Hepatocyte (in vitro differentiated cells): ENCODE data around the gene JARID2. TPM values are rescaled to one million over a fixed set of nuclear protein-coding genes. Genes with fewer than 3 reads are reported as not detected.
A peak's percentile ranks its signal among the peaks of the same experiment; 100 is the strongest.
"Not testable (repeated sequence)": the region's sequence is repeated elsewhere in the genome, so short reads cannot be mapped to it uniquely, and the experiment has no call there.

Experiments used
- DNase-seq: peaks from one replicate; pipeline ENCODE4 v3.0.0-alpha.2; 2016; ENCODE audit warnings: low spot score
- H2AFZ ChIP-seq: fragments of 200-600 bp; sonication (generic); 2 replicates; pipeline ENCODE4 v1.6.0; 2016; ENCODE audit warnings: antibody characterized with exemption, mild to moderate bottlenecking
- H3K27ac ChIP-seq: fragments of 200-600 bp; sonication (generic); 2 replicates; pipeline ENCODE4 v1.5.1; 2016; ENCODE audit warnings: mild to moderate bottlenecking
- H3K27me3 ChIP-seq: fragments of 200-600 bp; sonication (generic); 2 replicates; pipeline ENCODE4 v1.6.1; 2016
- H3K36me3 ChIP-seq: fragments of 200-600 bp; sonication (generic); replicated peaks from 2 replicates; pipeline ENCODE4 v1.5.1; 2016; ENCODE audit warnings: low read depth; ENCODE audit not compliant: insufficient read depth
- H3K4me1 ChIP-seq: fragments of 200-600 bp; sonication (generic); 2 replicates; pipeline ENCODE4 v1.5.1; 2016; ENCODE audit warnings: mild to moderate bottlenecking, moderate library complexity; ENCODE audit not compliant: insufficient read depth
- H3K4me2 ChIP-seq: fragments of 200-600 bp; sonication (generic); 2 replicates; pipeline ENCODE4 v1.6.0; 2016
- H3K4me3 ChIP-seq: fragments of 200-600 bp; sonication (generic); 2 replicates; pipeline ENCODE4 v1.5.1; 2016; ENCODE audit warnings: mild to moderate bottlenecking
- H3K79me2 ChIP-seq: fragments of 200-600 bp; sonication (generic); 2 replicates; pipeline ENCODE4 v1.6.0; 2017; ENCODE audit warnings: mild to moderate bottlenecking
- H3K9me2 ChIP-seq: fragments of 200-600 bp; sonication (generic); replicated peaks from 2 replicates; pipeline ENCODE4 v1.6.0; 2017; ENCODE audit warnings: mild to moderate bottlenecking; ENCODE audit not compliant: insufficient read depth
- H3K9me3 ChIP-seq: fragments of 200-600 bp; sonication (generic); 2 replicates; pipeline ENCODE4 v1.5.1; 2016; ENCODE audit warnings: low read depth, mild to moderate bottlenecking
- H4K20me1 ChIP-seq: fragments of 200-600 bp; sonication (generic); 2 replicates; pipeline ENCODE4 v1.6.0; 2016; ENCODE audit warnings: mild to moderate bottlenecking; ENCODE audit not compliant: insufficient read depth, poor library complexity, severe bottlenecking
- CTCF ChIP-seq: fragments of 200-600 bp; sonication (generic); IDR thresholded peaks from 2 replicates; pipeline ENCODE4 v1.5.1; 2016; ENCODE audit warnings: antibody characterized with exemption, mild to moderate bottlenecking; ENCODE audit not compliant: poor library complexity
- EZH2 ChIP-seq: fragments of 200-600 bp; sonication (generic); IDR thresholded peaks from 2 replicates; pipeline ENCODE4 v1.6.1; 2016; ENCODE audit warnings: antibody characterized with exemption, mild to moderate bottlenecking, borderline replicate concordance
- EZH2phosphoT487 ChIP-seq: fragments of 200-600 bp; sonication (generic); IDR thresholded peaks from one replicate; pipeline ENCODE4 v1.6.1; 2018; ENCODE audit warnings: antibody characterized with exemption, mild to moderate bottlenecking, low read depth, moderate library complexity; ENCODE audit not compliant: unreplicated experiment, severe bottlenecking
- WGBS: methylation state at CpG from one replicate; pipeline ENCODE4 v1.1.6; 2016; ENCODE audit warnings: low lambda C conversion rate; ENCODE audit errors: missing lambda C conversion rate; 5-methylcytosine and 5-hydroxymethylcytosine counted together
- polyA plus RNA-seq: library from polyadenylated mRNA; unstranded; fragments of >200 nt; fragmentation: Nextera tagmentation; extraction: Ambion mirVana; gene quantifications from 2 replicates; pipeline ENCODE4 v1.2.1, GENCODE V29; 2016
- total RNA-seq: library from RNA; depleted of rRNA; stranded (reverse); fragments of >200 nt; gene quantifications from 2 replicates; pipeline ENCODE4 v1.2.3, GENCODE V29; 2014

JARID2 gene
- total and polyA plus RNA-seq, 2 experiments from 2014 or later, result 4.6 to 11.6 TPM

- peaks cover 18% of the 10 kb centered on the region for H3K4me1 ChIP-seq
- no peaks in the 10 kb centered on the region for H3K36me3 ChIP-seq
- no peaks in the 10 kb centered on the region for H3K9me2 ChIP-seq
- DNase-seq, result peak; percentile 64
- 50% methylated on average over 5 of the region's 5 CpGs for WGBS
- H3K4me3 ChIP-seq, result no peak overlapping the region
- peaks cover 95% of the 10 kb centered on the region for H3K79me2 ChIP-seq
- H4K20me1 ChIP-seq, result no peaks in the 10 kb centered on the region
- H3K4me2 ChIP-seq, result peak overlapping the region; percentile 34
- TF ChIP-seq EZH2 (no peak), CTCF (no peak), EZH2phosphoT487 (no peak)
- no peak overlapping the region for H2AFZ ChIP-seq
- H3K27me3 ChIP-seq, result no peaks in the 10 kb centered on the region
- H3K9me3 ChIP-seq, result no peaks in the 10 kb centered on the region
- H3K27ac ChIP-seq, result peak overlapping the region; percentile 86
These were observed 77.1 kb downstream of the JARID2 start for GRCh38 chr6:15322781-15323536.

GRCh38 chr6:15323611-15324010 lies 77.7 kb downstream of the JARID2 start:
- Histone ChIP-seq H3K27ac (peak overlapping the region; percentile 86), H3K79me2 (peaks cover 95% of the 10 kb centered on the region), H3K4me1 (peaks cover 18% of the 10 kb centered on the region)
- H3K36me3 ChIP-seq, H3K4me2 ChIP-seq, H2AFZ ChIP-seq, H3K9me3 ChIP-seq, H4K20me1 ChIP-seq, H3K9me2 ChIP-seq, DNase-seq, H3K27me3 ChIP-seq, H3K4me3 ChIP-seq: not testable (repeated sequence)
- WGBS, result over 99% methylated on average over 11 of the region's 11 CpGs

- no peak for TF ChIP-seq EZH2phosphoT487
- Histone ChIP-seq H3K36me3 (no peaks in the 10 kb centered on the region), H3K9me3 (no peaks in the 10 kb centered on the region), H3K27me3 (no peaks in the 10 kb centered on the region), H3K27ac (no peak overlapping the region), H3K4me1 (peaks cover 22% of the 10 kb centered on the region), H3K9me2 (no peaks in the 10 kb centered on the region), H3K79me2 (peaks cover 89% of the 10 kb centered on the region), H3K4me2 (no peak overlapping the region), H3K4me3 (no peak overlapping the region), H4K20me1 (peaks cover 12% of the 10 kb centered on the region), H2AFZ (no peak overlapping the region)
- 90% methylated on average over 8 of the region's 8 CpGs for WGBS
- no peak for DNase-seq
These were observed 78.6 kb downstream of the JARID2 start for GRCh38 chr6:15324427-15324985.

- Histone ChIP-seq H3K27me3 (no peaks in the 10 kb centered on the region), H3K9me2 (no peaks in the 10 kb centered on the region), H3K4me3 (no peak overlapping the region), H3K4me2 (no peak overlapping the region), H3K79me2 (peaks cover 93% of the 10 kb centered on the region), H2AFZ (no peak overlapping the region), H4K20me1 (peaks cover 13% of the 10 kb centered on the region), H3K27ac (no peak overlapping the region), H3K4me1 (peaks cover 33% of the 10 kb centered on the region), H3K36me3 (no peaks in the 10 kb centered on the region), H3K9me3 (no peaks in the 10 kb centered on the region)
- WGBS, result 97% methylated on average over 5 of the region's 5 CpGs
- TF ChIP-seq CTCF, result no peak
- TF ChIP-seq EZH2, result no peak
- no peak for TF ChIP-seq EZH2phosphoT487
- no peak for DNase-seq
These were observed 79.7 kb downstream of the JARID2 start for GRCh38 chr6:15325540-15325955.
